AG10803 (cell line): Measurements from ENCODE around the gene KLHL17.
"Not testable (repeated sequence)": the region's sequence is repeated elsewhere in the genome, so short reads cannot be mapped to it uniquely, and the experiment has no call there.

Experiments used
- DNase-seq: peaks from one replicate; pipeline ENCODE4 v3.0.0; 2010; ENCODE audit warnings: low read depth
- H3K4me3 ChIP-seq: 2 replicates; pipeline ENCODE4 v1.5.1; 2011; ENCODE audit warnings: mild to moderate bottlenecking, low read length, control low read depth
- CTCF ChIP-seq: conservative IDR thresholded peaks from 2 replicates; pipeline ENCODE4 v1.5.1; 2011; ENCODE audit warnings: mild to moderate bottlenecking, low read length, control low read depth, inconsistent platforms

KLHL17 gene

DNA sequence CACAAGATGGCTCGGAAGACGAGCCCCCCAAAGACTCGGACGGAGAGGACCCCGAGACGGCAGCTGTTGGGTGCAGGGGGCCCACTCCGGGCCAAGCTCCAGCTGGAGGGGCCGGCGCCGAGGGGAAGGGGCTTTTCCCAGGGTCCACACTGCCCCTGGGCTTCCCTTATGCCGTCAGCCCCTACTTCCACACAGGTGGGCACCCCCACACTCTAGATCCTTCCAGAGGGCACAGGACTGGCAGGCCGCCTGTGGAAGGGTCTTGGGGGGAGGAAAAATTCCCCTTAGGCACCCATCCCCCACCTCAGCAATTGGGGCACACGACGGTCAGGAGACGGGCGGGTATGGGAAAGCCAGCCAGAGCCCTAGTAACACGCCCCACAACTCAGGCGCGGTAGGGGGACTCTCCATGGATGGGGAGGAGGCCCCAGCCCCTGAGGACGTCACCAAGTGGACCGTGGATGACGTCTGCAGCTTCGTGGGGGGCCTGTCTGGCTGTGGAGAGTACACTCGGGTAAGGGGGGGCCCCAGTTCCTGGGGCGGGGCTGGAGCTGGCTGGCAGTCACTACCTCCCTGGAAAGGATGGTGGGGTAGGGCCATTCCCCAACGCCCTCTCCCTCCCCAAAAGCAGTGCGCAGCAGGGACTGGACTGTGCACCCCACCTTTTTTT lies 17.4 kb upstream of the KLHL17 start:
- DNase-seq: no peak
- H3K4me3 ChIP-seq: no peak overlapping the region
- no peak for TF ChIP-seq CTCF

DNA sequence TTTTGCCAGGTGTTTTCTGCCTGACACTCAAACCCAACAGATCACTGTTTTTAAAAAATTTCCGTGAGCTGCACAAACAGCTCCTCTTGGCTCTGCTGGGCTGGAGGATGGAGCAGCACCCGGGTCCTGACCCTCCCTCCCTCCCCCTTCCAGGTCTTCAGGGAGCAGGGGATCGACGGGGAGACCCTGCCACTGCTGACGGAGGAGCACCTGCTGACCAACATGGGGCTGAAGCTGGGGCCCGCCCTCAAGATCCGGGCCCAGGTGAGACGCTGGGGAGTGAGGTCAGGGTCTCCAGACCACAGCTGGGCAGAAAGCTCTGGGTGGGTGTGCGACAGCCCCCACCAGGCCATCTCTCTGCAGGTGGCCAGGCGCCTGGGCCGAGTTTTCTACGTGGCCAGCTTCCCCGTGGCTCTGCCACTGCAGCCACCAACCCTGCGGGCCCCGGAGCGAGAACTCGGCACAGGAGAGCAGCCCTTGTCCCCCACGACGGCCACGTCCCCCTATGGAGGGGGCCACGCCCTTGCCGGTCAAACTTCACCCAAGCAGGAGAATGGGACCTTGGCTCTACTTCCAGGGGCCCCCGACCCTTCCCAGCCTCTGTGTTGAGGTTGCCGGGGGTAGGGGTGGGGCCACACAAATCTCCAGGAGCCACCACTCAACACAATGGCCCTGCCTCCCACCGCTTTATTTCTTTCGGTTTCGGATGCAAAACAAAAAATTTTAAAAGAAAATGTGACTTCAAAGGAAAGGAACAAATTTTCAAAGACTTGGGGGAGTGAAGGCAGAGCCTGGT lies 16.6 kb upstream of the KLHL17 start:
- DNase-seq: no peak
- no peak for TF ChIP-seq CTCF
- H3K4me3 ChIP-seq: no peak overlapping the region

GRCh38 chr1:944341-945325 lies 15.8 kb upstream of the KLHL17 start:
- no peak for TF ChIP-seq CTCF
- no peak overlapping the region for H3K4me3 ChIP-seq
- no peak for DNase-seq

- TF ChIP-seq CTCF: no peak
- no peak overlapping the region for H3K4me3 ChIP-seq
- no peak for DNase-seq
Observed at GRCh38 chr1:945688-946556, 14.5 kb upstream of the KLHL17 start.

DNA sequence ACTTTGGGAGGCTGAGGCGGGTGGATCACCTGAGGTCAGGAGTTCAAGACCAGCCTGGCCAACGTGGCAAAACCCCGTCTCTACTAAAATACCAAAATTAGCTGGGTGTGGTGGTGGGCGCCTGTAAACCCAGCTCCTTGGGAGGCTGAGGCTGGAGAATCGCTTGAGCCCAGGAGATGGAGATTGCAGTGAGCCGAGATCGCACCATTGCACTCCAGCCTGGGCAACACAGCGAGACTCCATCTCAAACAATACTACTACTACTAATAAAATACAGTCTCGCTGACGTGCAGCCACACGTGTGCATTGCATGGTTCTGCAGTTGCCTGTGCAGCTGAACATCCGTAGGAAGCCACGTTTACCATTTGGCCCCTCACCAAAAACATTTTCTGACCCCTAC lies 13.6 kb upstream of the KLHL17 start:
- H3K4me3 ChIP-seq, DNase-seq: not testable (repeated sequence)

- no peak overlapping the region for H3K4me3 ChIP-seq
- no peak for TF ChIP-seq CTCF
- no peak for DNase-seq
Observed at GRCh38 chr1:947958-948357, 12.4 kb upstream of the KLHL17 start.

DNA sequence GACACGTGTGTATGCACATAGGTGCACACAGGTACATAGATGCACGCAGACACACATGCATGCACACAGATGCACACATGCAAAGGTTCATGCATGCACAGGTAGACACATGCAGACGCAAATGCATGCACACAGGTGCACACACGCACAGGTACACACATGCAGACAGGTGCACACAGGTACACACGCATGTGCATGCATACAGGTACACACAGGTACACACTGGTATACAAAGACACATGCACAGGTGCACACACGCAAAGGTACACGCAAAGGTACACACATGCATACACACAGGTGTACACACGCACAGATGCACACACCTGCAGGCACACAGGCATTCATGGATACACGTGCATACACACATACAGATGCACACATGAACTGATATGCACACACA lies 10.1 kb upstream of the KLHL17 start:
- TF ChIP-seq CTCF: no peak
- no peak for DNase-seq
- no peak overlapping the region for H3K4me3 ChIP-seq
